OCI-LY3 (cell line): ENCODE results near the gene ZNF865.

Experiments used
- H2AFZ ChIP-seq: fragments of 200-600, 300-600 bp; shearing (Covaris generic); 2 replicates; pipeline ENCODE4 v1.6.0; 2014; ENCODE audit warnings: antibody characterized with exemption, low read depth, low read length
- H3K27ac ChIP-seq: fragments of 200-600, 300-600 bp; sonication (generic); 2 replicates; pipeline ENCODE4 v1.5.1; 2014; ENCODE audit warnings: mild to moderate bottlenecking, low read length, moderate library complexity, mixed read lengths
- H3K27me3 ChIP-seq: fragments of 200-600, 300-600 bp; sonication (generic); 2 replicates; pipeline ENCODE4 v1.6.1; 2014; ENCODE audit warnings: low read depth, low read length, mixed read lengths
- H3K36me3 ChIP-seq: fragments of 200-600, 300-600 bp; sonication (generic); replicated peaks from 2 replicates; pipeline ENCODE3; 2014; ENCODE audit warnings: low read depth, low read length, mixed read lengths
- H3K4me1 ChIP-seq: fragments of 300-600, 200-600 bp; sonication (generic); 2 replicates; pipeline ENCODE4 v1.6.1; 2014; ENCODE audit warnings: low read length, mixed read lengths
- H3K4me2 ChIP-seq: fragments of 200-600, 300-600 bp; sonication (generic); 2 replicates; pipeline ENCODE4 v1.6.1; 2014; ENCODE audit warnings: low read length, mixed read lengths
- H3K4me3 ChIP-seq: fragments of 300-600, 200-600 bp; sonication (generic); 2 replicates; pipeline ENCODE4 v1.5.1; 2014; ENCODE audit warnings: antibody characterized with exemption, mild to moderate bottlenecking, low read length, moderate library complexity
- H3K79me2 ChIP-seq: fragments of 300-600, 200-600 bp; shearing (Covaris generic); 2 replicates; pipeline ENCODE4 v1.6.1; 2014; ENCODE audit warnings: mild to moderate bottlenecking, low read length, mixed read lengths
- H3K9ac ChIP-seq: fragments of 300-600, 200-600 bp; shearing (Covaris generic); 2 replicates; pipeline ENCODE4 v1.6.0; 2014; ENCODE audit warnings: mild to moderate bottlenecking, low read length, moderate library complexity
- H3K9me3 ChIP-seq: fragments of 200-600, 300-600 bp; shearing (Covaris generic); 2 replicates; pipeline ENCODE4 v1.6.1; 2014; ENCODE audit warnings: low read length, mixed read lengths; ENCODE audit not compliant: insufficient read depth
- H4K20me1 ChIP-seq: fragments of 200-600, 300-600 bp; sonication (generic); 2 replicates; pipeline ENCODE4 v1.6.1; 2016; ENCODE audit warnings: low read length, mixed read lengths; ENCODE audit not compliant: insufficient read depth
- EZH2phosphoT487 ChIP-seq: fragments of 200-600 bp; shearing (Covaris generic); IDR thresholded peaks from 2 replicates; pipeline ENCODE4 v1.6.1; 2018; ENCODE audit warnings: antibody characterized with exemption, mixed run types, low read depth
- TF ChIP-seq, protein P1 (sequence below): fragments of 200-600, 300-600 bp; sonication (generic); IDR thresholded peaks from 2 replicates; pipeline ENCODE4 v1.5.1; 2014; ENCODE audit warnings: antibody characterized with exemption, low read length, low read depth

The ZNF865 gene

DNA sequence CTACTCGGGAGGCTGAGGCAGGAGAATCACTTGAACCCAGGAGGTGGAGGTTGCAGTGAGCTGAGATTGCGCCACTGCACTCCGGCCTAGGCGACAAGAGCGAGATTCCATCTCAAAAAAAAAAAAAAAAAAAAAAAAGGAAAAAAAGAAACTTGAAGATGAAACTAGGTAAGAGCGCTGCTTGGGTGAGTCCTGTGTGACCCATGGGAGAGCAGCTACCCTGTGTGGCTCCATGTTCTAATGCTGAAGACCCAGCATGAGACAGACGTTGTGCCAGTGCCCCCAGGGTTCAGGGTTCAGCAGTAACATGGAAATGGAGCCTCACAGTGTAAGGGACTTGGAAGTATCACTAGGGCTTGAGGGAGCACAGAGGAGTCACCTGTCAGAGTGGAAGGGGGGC lies 13.0 kb downstream of the ZNF865 start:
- Histone ChIP-seq H3K36me3 (peaks cover 37% of the 10 kb centered on the region), H3K79me2 (no peaks in the 10 kb centered on the region; the same call in 1 of the 2 replicates), H3K4me2 (no peak overlapping the region), H3K4me1 (no peaks in the 10 kb centered on the region), H4K20me1 (0 out of 2 replicates have a peak, but pooled peaks cover 3% of the 10 kb centered on the region), H3K4me3 (no peak overlapping the region), H3K27me3 (no peaks in the 10 kb centered on the region), H3K27ac (no peak overlapping the region), H3K9me3 (no peaks in the 10 kb centered on the region), H3K9ac (no peak overlapping the region), H2AFZ (no peak overlapping the region)
- TF ChIP-seq, protein P1, sequence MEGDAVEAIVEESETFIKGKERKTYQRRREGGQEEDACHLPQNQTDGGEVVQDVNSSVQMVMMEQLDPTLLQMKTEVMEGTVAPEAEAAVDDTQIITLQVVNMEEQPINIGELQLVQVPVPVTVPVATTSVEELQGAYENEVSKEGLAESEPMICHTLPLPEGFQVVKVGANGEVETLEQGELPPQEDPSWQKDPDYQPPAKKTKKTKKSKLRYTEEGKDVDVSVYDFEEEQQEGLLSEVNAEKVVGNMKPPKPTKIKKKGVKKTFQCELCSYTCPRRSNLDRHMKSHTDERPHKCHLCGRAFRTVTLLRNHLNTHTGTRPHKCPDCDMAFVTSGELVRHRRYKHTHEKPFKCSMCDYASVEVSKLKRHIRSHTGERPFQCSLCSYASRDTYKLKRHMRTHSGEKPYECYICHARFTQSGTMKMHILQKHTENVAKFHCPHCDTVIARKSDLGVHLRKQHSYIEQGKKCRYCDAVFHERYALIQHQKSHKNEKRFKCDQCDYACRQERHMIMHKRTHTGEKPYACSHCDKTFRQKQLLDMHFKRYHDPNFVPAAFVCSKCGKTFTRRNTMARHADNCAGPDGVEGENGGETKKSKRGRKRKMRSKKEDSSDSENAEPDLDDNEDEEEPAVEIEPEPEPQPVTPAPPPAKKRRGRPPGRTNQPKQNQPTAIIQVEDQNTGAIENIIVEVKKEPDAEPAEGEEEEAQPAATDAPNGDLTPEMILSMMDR: no peak
- TF ChIP-seq EZH2phosphoT487: no peak

DNA sequence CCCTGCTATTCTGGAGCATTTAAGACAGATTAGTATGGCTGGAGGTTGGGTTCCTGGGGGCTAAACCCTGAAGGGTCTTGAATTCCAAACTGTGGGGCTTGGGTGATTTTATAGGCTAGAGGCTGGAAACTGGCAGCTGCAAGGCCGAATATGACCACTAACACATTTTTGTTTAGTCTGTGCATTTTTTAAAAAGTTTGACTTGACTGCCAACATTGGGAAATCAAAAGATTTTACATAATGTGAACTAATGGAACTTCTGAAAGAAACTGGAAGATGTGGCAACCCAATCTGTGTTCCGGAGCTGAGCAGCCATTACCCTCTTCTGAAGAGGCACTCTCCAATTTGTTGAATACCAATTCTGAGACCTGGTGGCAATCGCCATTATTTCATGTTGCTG lies 13.8 kb downstream of the ZNF865 start:
- no peaks in the 10 kb centered on the region; the same call in 1 of the 2 replicates for H3K79me2 ChIP-seq

DNA sequence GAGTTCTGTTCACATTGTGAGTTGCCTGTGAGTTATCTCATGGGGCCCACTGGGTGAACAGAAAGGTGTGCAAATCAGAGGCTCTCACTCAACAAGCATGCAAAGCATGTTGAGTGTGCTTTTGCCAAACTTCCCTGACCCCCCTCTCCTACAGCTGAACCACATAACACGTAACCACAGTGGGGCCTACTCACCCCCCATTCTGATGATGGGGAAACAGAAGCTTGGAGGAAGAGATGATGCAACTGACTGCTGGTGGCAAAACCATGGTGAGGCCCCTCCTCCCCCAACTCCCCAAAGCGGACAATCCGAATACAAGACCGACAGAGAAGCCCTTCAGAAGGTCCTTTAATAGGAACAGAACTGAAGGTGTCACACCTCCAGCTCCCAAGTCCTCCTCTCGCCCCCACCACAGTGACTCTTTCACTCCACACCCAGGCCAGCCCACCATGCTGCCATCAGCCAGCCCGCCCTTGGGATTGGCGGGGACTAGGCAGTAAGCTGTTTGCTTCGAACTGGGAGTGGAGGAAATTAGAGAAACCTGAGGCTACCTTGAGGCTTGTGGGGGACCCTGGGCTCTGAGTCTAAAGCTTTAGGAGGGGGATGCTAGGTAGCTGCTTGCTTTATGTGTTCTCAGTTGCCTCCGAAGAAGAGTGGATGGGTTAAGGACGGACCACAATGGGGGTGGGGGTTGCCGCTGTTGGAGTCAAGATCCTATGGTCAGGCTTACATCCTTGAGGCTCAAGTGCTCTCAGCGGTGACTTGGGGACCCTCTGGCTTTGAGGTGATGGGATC lies 15.2 kb downstream of the ZNF865 start:
- H3K9me3 ChIP-seq: no peaks in the 10 kb centered on the region
- H3K4me1 ChIP-seq: peaks cover 10% of the 10 kb centered on the region
- 0 out of 2 replicates have a peak, but pooled peaks cover 3% of the 10 kb centered on the region for H4K20me1 ChIP-seq
- no peak overlapping the region for H3K27ac ChIP-seq
- H3K4me3 ChIP-seq: no peak overlapping the region
- no peak overlapping the region for H3K4me2 ChIP-seq
- H2AFZ ChIP-seq: no peak overlapping the region
- H3K9ac ChIP-seq: no peak overlapping the region
- H3K79me2 ChIP-seq: no peaks in the 10 kb centered on the region; the same call in 1 of the 2 replicates
- H3K36me3 ChIP-seq: peaks cover 28% of the 10 kb centered on the region
- TF ChIP-seq, protein P1: no peak
- no peak for TF ChIP-seq EZH2phosphoT487
- no peaks in the 10 kb centered on the region for H3K27me3 ChIP-seq

More for the DNA sequence above, 13.8 kb downstream of the ZNF865 start:
- H3K27ac ChIP-seq: no peak overlapping the region
- TF ChIP-seq, protein P1: no peak
- TF ChIP-seq EZH2phosphoT487: no peak
- H3K4me1 ChIP-seq: peaks cover 5% of the 10 kb centered on the region; the same call in 1 of the 2 replicates
- no peak overlapping the region for H3K9ac ChIP-seq
- H2AFZ ChIP-seq: no peak overlapping the region
- 0 out of 2 replicates have a peak, but pooled peaks cover 3% of the 10 kb centered on the region for H4K20me1 ChIP-seq
- no peaks in the 10 kb centered on the region for H3K9me3 ChIP-seq
- H3K4me3 ChIP-seq: no peak overlapping the region
- H3K4me2 ChIP-seq: no peak overlapping the region
- H3K36me3 ChIP-seq: peaks cover 37% of the 10 kb centered on the region
- H3K27me3 ChIP-seq: no peaks in the 10 kb centered on the region

DNA sequence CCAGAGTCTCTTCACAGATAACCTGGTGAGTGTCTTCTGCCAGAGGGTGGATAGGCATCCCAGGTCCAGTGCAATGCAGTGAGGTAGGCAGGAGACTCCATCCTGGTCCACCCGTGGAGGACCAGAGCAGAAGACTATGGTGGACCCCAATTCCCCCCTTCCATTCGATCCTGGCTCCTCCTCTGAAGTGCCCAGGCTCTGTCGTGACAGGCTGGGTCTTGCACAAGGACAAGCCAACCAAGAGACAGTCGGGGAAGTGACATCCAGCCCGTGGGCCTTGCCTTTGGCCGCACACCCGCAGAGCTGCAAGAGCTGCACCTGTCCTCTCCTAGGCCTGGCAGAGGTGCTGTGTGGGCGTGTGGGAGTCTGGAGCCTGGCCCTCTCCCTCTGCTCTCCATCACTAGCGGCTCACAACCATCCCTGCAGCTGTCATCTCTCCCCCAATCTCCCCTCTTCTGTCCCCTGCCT lies 15.8 kb downstream of the ZNF865 start:
- Histone ChIP-seq H3K27ac (no peak overlapping the region), H3K9ac (no peak overlapping the region)

More for the DNA sequence above, 15.8 kb downstream of the ZNF865 start:
- H3K36me3 ChIP-seq: peaks cover 22% of the 10 kb centered on the region
- peaks cover 14% of the 10 kb centered on the region for H3K4me1 ChIP-seq
- H3K79me2 ChIP-seq: no peaks in the 10 kb centered on the region
- TF ChIP-seq, protein P1: no peak
- TF ChIP-seq EZH2phosphoT487: no peak
- H2AFZ ChIP-seq: no peak overlapping the region
- 0 out of 2 replicates have a peak, but pooled peaks cover 3% of the 10 kb centered on the region for H4K20me1 ChIP-seq
- H3K27me3 ChIP-seq: no peaks in the 10 kb centered on the region
- H3K4me2 ChIP-seq: no peak overlapping the region
- no peaks in the 10 kb centered on the region for H3K9me3 ChIP-seq
- no peak overlapping the region for H3K4me3 ChIP-seq
